ENCODE results near the gene BABAM1. TPM values are rescaled to one million over a fixed set of nuclear protein-coding genes. Genes with fewer than 3 reads are reported as not detected.
A peak's percentile ranks its signal among the peaks of the same experiment; 100 is the strongest.

Gene BABAM1
- total RNA-seq, 1 donor from 2014 or later = 45.8 TPM

GRCh38 chr19:17275441-17276175 is 8.4 kb downstream of the BABAM1 start:
- Histone ChIP-seq H3K36me3 (ENCODE audit: control insufficient read depth, insufficient read depth, low read length) (peaks cover 26% of the 10 kb centered on the region), H3K4me3 (ENCODE audit: low read depth, low read length) (no peak overlapping the region), H3K27me3 (ENCODE audit: control insufficient read depth, insufficient read depth, low read length) (no peaks in the 10 kb centered on the region)
- TF ChIP-seq CTCF (IDR thresholded peaks at IDR 0.05; ENCODE audit: insufficient read depth, low read length, severe bottlenecking) = no peak
- DNase-seq (ENCODE audit: low read depth) (no peak), FAIRE-seq (no peak)

DNA sequence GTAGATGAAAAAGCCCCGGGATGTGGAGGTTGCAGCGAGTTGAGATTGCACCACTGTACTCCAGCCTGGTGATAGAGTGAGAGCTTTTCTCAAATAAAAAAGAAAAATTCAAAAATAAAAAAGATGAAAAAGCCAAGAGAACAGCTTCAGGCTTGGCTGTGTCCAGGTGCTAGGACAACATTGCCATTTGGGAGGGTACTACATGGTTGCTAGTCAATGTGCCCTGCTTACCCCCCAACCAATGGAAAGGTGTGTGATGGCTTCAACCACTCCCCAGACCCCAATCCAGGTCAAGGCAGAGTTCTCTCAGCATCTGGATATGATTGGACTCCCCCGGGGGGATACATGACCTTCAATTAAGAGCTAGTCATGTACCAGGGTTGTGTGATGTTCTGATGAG is 12.2 kb downstream of the BABAM1 start:
- Histone ChIP-seq H3K27me3 (ENCODE audit: control insufficient read depth, insufficient read depth, low read length) (no peaks in the 10 kb centered on the region), H3K4me3 (ENCODE audit: low read depth, low read length) (no peak overlapping the region), H3K36me3 (ENCODE audit: control insufficient read depth, insufficient read depth, low read length) (peaks cover 11% of the 10 kb centered on the region)
- no peak for FAIRE-seq
- no peak for DNase-seq (ENCODE audit: low read depth)
- TF ChIP-seq CTCF (IDR thresholded peaks at IDR 0.05; ENCODE audit: insufficient read depth, low read length, severe bottlenecking) = no peak

DNA sequence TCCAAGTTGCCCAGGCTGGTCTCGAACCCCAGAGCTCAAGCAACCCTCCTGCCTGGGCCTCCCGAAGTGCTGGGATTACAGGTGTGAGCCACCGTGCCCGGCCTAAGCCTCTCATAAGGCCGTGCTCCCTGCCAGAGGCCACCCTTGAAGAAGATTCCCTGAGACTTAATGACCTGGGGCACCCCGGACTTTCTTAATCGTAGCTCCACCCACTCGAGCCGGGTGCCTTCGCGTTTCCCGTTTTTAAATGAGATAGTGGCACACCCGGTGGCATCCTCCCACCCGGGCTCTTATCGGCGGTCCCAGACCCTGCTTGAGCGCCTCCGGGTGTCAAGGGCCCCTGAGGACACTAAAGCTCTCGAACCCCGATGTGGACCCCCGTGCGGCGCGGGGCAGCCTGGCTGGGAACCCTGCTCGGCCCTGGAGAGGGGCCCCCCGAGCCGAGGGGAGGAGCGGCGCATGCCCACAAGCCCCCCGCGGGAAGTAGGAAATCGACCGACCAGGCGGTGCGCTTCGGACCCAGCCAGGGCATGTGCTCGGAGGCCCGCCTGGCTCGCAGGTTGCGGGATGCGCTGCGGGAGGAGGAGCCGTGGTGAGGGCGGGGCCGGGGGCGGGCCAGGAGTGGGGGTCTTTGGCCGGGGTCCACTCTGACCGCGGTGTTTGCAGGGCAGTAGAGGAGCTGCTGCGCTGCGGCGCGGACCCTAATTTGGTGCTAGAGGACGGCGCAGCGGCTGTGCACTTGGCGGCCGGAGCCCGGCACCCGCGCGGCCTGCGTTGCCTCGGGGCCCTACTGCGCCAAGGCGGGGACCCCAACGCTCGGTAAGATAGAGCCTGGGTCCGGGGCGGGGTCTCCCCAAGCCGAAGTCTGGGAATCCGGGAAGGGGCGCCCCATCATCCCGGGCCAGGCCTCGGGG is 14.4 kb downstream of the BABAM1 start, which contains the start of gene ANKLE1:
ANKLE1 (plus strand) TSS at position 511 of the 914 bp plus-strand sequence; CDS start at position 531, 20 bp downstream.
- H3K36me3 ChIP-seq (ENCODE audit: control insufficient read depth, insufficient read depth, low read length) = peaks cover 4% of the 10 kb centered on the region
- FAIRE-seq = no peak

GRCh38 chr19:17282488-17283125 is 15.4 kb downstream of the BABAM1 start:
- no peaks in the 10 kb centered on the region for H3K27me3 ChIP-seq (ENCODE audit: control insufficient read depth, insufficient read depth, low read length)
- peak overlapping the region; percentile 36 for H3K4me3 ChIP-seq (ENCODE audit: low read depth, low read length)
- no peak for FAIRE-seq
- peaks cover 2% of the 10 kb centered on the region for H3K36me3 ChIP-seq (ENCODE audit: control insufficient read depth, insufficient read depth, low read length)
- DNase-seq (ENCODE audit: low read depth) = peak; percentile 55
- peak; percentile 98 for TF ChIP-seq CTCF (IDR thresholded peaks at IDR 0.05; ENCODE audit: insufficient read depth, low read length, severe bottlenecking)

More for the DNA sequence above, 14.4 kb downstream of the BABAM1 start, which contains the start of gene ANKLE1:
- H3K4me3 ChIP-seq (ENCODE audit: low read depth, low read length) = peak within 1 kb of the TSS; percentile 36
- TF ChIP-seq CTCF (IDR thresholded peaks at IDR 0.05; ENCODE audit: insufficient read depth, low read length, severe bottlenecking) = no peak
- no peak for DNase-seq (ENCODE audit: low read depth)
- no peaks in the 10 kb centered on the region for H3K27me3 ChIP-seq (ENCODE audit: control insufficient read depth, insufficient read depth, low read length)

DNA sequence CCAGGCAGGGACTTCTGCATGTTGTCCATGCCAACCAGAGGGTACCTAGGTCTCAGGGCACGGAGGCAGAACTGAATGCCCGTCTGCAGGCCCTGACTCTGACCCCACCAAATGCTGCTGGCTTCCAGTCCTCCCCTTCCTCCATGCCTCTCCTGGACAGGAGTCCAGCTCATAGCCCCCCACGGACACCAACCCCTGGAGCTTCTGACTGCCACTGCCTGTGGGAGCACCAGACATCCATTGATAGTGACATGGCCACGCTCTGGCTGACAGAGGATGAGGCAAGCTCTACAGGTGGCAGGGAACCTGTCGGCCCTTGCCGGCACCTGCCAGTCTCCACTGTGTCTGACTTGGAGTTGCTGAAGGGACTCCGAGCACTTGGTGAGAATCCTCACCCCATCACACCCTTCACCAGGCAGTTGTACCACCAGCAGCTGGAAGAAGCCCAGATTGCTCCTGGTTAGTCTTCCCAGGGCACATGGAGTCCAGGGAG is 16.3 kb downstream of the BABAM1 start:
- Histone ChIP-seq H3K4me3 (ENCODE audit: low read depth, low read length) (no peak overlapping the region), H3K27me3 (ENCODE audit: control insufficient read depth, insufficient read depth, low read length) (no peaks in the 10 kb centered on the region), H3K36me3 (ENCODE audit: control insufficient read depth, insufficient read depth, low read length) (peaks cover 2% of the 10 kb centered on the region)
- no peak for TF ChIP-seq CTCF (IDR thresholded peaks at IDR 0.05; ENCODE audit: insufficient read depth, low read length, severe bottlenecking)
- no peak for FAIRE-seq
- no peak for DNase-seq (ENCODE audit: low read depth)

Measured in bronchial epithelial cell (primary cell).